GM12873 (cell line): ENCODE results near the gene RUFY1.

ENCODE experiments used
- TF ChIP-seq, protein P1 (sequence below): IDR thresholded peaks from 2 replicates; pipeline ENCODE4 v1.5.1; 2012; ENCODE audit warnings: low read depth, mild to moderate bottlenecking, moderate library complexity, low read length, control low read depth; ENCODE audit not compliant: insufficient read depth; ENCODE audit errors: missing control alignments

The RUFY1 gene

DNA sequence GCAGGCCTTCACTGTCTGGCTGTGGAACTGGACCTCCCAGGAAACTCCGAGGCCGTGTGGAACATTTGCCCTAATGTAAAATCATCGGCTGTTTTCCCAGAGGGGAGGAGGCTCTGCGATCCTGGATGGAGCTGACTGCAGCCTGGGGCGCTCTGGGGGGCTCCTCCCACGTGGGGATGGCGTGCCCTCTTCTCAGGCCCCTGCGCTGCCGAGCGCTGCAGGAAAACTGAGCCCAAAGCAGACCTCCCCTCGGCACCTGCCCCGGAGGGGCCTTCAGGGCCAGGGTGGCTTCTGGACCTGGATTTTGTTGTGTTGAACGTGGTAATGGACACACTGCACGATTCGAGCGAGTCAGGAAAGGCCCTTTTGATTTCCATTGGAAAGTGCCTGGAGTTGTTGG is 49.2 kb downstream of the RUFY1 start:
- TF ChIP-seq, protein P1, sequence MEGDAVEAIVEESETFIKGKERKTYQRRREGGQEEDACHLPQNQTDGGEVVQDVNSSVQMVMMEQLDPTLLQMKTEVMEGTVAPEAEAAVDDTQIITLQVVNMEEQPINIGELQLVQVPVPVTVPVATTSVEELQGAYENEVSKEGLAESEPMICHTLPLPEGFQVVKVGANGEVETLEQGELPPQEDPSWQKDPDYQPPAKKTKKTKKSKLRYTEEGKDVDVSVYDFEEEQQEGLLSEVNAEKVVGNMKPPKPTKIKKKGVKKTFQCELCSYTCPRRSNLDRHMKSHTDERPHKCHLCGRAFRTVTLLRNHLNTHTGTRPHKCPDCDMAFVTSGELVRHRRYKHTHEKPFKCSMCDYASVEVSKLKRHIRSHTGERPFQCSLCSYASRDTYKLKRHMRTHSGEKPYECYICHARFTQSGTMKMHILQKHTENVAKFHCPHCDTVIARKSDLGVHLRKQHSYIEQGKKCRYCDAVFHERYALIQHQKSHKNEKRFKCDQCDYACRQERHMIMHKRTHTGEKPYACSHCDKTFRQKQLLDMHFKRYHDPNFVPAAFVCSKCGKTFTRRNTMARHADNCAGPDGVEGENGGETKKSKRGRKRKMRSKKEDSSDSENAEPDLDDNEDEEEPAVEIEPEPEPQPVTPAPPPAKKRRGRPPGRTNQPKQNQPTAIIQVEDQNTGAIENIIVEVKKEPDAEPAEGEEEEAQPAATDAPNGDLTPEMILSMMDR = no peak

GRCh38 chr5:179599973-179600372 is 49.6 kb downstream of the RUFY1 start:
- TF ChIP-seq, protein P1 = no peak

GRCh38 chr5:179601871-179602625 is 51.7 kb downstream of the RUFY1 start:
- TF ChIP-seq, protein P1 = no peak

GRCh38 chr5:179603308-179603707 is 53.0 kb downstream of the RUFY1 start:
- TF ChIP-seq, protein P1 = no peak

DNA sequence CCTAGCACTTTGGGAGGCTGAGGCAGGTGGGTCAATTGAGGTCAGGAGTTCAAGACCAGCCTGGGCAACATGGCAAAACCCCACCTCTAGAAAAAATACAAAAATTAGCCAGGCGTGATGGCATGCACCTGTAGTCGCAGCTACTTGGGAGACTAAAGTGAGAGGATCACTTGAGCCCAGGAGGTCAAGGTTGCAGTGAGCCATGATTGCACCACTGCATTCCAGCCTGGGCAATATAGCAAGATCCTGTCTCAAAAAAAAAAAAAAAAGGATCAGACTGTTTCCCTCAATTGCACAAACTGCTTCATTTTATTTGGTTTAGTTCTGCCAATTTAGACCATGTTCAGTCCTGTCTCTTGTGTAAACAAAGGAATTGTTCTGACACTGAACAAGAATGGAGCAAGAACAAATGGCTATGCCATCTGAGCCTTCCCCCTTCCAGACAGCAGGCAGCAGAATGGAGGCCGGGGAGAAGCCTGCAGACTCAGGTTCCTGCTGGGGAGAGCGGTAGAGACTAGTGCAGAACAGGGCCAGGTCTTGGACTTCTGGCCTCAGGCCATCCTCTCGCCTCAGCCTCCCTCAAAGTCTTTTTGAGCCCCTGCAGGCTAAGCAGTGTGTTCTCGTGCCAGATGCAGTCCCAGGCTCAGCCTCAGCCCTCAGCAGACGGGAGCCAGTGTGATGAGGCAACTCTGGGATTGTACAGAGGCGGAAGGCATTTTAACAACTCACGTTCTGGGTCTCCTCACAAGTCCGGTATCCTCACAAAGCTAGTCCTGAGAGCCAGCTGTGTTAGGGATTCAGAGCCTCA is 54.9 kb downstream of the RUFY1 start:
- TF ChIP-seq, protein P1 = no peak

GRCh38 chr5:179606071-179606909 is 55.9 kb downstream of the RUFY1 start:
- TF ChIP-seq, protein P1 = no peak

DNA sequence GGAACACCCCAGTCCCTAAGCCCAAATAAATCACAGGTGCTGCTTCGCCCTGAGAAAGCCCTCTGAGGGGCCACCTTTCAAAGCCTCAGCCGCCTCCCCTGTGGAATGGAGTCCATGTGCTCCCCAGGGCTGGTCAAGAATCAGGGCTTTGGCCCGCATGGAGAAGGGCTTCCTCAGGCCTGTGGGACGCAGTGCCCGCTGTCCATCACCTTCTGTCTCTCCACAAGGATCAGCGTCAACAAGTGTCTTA is 56.5 kb downstream of the RUFY1 start:
- TF ChIP-seq, protein P1 = no peak
